Lower leg skin (tissue), 4 donors: ENCODE results near the gene OR6F1. TPM values are rescaled to one million over a fixed set of nuclear protein-coding genes. Genes with fewer than 3 reads are reported as not detected.
"Not testable (repeated sequence)": the region's sequence is repeated elsewhere in the genome, so short reads cannot be mapped to it uniquely, and the experiment has no call there.

ENCODE experiments used
- DNase-seq, 2 donors: peaks; one replicate each; pipeline ENCODE4 v3.0.0-alpha.2; 2019; ENCODE audit warnings: low spot score in 2 of 2
- H3K4me3 ChIP-seq: fragments of 200-600 bp; sonication (generic); 2 replicates; pipeline ENCODE4 v1.5.1; 2017; ENCODE audit warnings: mild to moderate bottlenecking, low read depth; ENCODE audit not compliant: poor library complexity, severe bottlenecking
- POLR2A ChIP-seq, 2 donors: fragments of 450-650 bp; IDR thresholded peaks; one replicate each; pipeline ENCODE4 v1.6.1; 2016 to 2017; ENCODE audit warnings: antibody characterized with exemption in 2 of 2, mild to moderate bottlenecking in 1 of 2, moderate library complexity in 1 of 2
- WGBS, 2 donors: methylation state at CpG; one replicate each; pipeline ENCODE4 v1.1.5; 2018; 5-methylcytosine and 5-hydroxymethylcytosine counted together
- intact Hi-C: fragments of 100-400 bp; cut with DNase I; formaldehyde crosslinking; loops from one replicate; pipeline ENCODE4 v1.15.0; 2023; ENCODE audit warnings: low total_unique reads
- total RNA-seq, 4 donors: library from RNA; depleted of rRNA; stranded (reverse); fragments of >200 nt; gene quantifications; one replicate each; pipeline ENCODE4 v1.1.0, GENCODE V29; 2016
- TF ChIP-seq, protein P1 (sequence below), 3 donors: fragments of 450-650 bp; IDR thresholded peaks; one replicate each; pipeline ENCODE4 v1.5.1; 2016; ENCODE audit warnings: antibody characterized with exemption in 3 of 3, mild to moderate bottlenecking in 3 of 3, moderate library complexity in 2 of 3

OR6F1 gene
- total RNA-seq, 4 donors from 2014 or later = not detected

- TF ChIP-seq POLR2A (IDR thresholded peaks at IDR 0.05) = no peak
- TF ChIP-seq, protein P1, sequence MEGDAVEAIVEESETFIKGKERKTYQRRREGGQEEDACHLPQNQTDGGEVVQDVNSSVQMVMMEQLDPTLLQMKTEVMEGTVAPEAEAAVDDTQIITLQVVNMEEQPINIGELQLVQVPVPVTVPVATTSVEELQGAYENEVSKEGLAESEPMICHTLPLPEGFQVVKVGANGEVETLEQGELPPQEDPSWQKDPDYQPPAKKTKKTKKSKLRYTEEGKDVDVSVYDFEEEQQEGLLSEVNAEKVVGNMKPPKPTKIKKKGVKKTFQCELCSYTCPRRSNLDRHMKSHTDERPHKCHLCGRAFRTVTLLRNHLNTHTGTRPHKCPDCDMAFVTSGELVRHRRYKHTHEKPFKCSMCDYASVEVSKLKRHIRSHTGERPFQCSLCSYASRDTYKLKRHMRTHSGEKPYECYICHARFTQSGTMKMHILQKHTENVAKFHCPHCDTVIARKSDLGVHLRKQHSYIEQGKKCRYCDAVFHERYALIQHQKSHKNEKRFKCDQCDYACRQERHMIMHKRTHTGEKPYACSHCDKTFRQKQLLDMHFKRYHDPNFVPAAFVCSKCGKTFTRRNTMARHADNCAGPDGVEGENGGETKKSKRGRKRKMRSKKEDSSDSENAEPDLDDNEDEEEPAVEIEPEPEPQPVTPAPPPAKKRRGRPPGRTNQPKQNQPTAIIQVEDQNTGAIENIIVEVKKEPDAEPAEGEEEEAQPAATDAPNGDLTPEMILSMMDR (IDR thresholded peaks at IDR 0.05) = no peak
- H3K4me3 ChIP-seq = no peak overlapping the region
- intact Hi-C loops = no loop called here
These were observed 30.0 kb upstream of the OR6F1 start for GRCh38 chr1:247746391-247746935.

DNA sequence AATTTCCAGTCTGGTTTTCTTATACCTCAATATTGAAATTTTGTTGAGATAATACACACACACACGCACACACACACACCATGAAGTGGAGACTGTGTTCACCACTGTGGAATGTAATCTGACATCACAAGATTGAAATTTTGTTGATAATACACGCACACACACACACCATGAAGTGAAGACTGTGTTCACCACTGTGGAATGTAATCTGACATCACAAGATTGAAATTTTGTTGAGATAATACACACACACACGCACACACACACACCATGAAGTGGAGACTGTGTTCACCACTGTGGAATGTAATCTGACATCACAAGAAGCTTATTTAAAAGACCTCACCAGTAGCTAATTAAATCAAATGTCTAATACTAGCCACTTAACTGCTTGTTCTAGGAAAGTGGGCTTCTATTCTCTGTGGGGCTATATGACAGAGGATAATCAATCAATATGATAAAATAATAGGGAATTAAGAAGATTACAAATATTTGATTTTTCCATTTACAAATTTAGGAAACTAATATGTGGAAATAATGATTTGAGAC lies 25.8 kb upstream of the OR6F1 start:
- 61 to 63% methylated on average over 3 of the region's 3 CpGs for WGBS, 2 donors
- intact Hi-C loops, H3K4me3 ChIP-seq, DNase-seq: not testable (repeated sequence)

More at GRCh38 chr1:247746391-247746935, 30.0 kb upstream of the OR6F1 start:
- 79 to 80% methylated on average over 3 of the region's 3 CpGs for WGBS, 2 donors
- no peak for DNase-seq

- no peak for DNase-seq
- intact Hi-C loops = no loop called here
- TF ChIP-seq POLR2A (IDR thresholded peaks at IDR 0.05) = no peak
- TF ChIP-seq, protein P1 (IDR thresholded peaks at IDR 0.05) = no peak
- no peak overlapping the region for H3K4me3 ChIP-seq
- 78 to 83% methylated on average over 5 of the region's 5 CpGs for WGBS, 2 donors
These were observed 25.3 kb upstream of the OR6F1 start for GRCh38 chr1:247741756-247742155.

GRCh38 chr1:247740721-247741120 lies 24.3 kb upstream of the OR6F1 start:
- no peak for DNase-seq
- TF ChIP-seq POLR2A (IDR thresholded peaks at IDR 0.05) = no peak
- TF ChIP-seq, protein P1 (IDR thresholded peaks at IDR 0.05) = no peak
- intact Hi-C loops = no loop called here
- no peak overlapping the region for H3K4me3 ChIP-seq
- 87% methylated on average over 2 of the region's 2 CpGs for WGBS, 2 donors

DNA sequence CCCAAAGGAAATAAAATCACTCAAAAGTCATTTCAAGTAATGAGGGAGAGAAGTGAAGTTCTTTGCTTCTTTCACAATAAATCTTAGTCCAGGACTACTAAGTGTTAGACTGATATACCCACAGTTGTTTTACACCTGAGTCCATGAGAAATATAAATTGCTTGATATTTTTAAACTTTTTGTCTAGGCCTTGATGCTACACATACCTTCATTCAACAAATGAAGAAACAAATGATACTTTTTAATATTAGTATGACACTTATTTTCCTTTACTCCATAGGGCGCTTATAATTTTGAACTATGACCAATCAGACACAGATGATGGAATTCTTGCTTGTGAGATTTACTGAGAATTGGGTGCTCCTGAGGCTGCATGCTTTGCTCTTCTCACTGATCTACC lies 21.9 kb upstream of the OR6F1 start, which contains the start of gene OR14K1:
Gene OR14K1 (plus strand): TSS at position 301 of the 400 bp plus-strand sequence. CDS start 0 bp downstream, at position 301.
- no peak within 1 kb of the TSS for H3K4me3 ChIP-seq
- no peak for DNase-seq
- no peak for TF ChIP-seq POLR2A (IDR thresholded peaks at IDR 0.05)
- TF ChIP-seq, protein P1 (IDR thresholded peaks at IDR 0.05) = no peak
- intact Hi-C loops = no loop called here
- WGBS, 2 donors = 100% methylated on average over 1 of the region's 1 CpG

GRCh38 chr1:247721222-247721621 lies 4.8 kb upstream of the OR6F1 start:
- intact Hi-C loops = no loop called here
- DNase-seq = no peak
- TF ChIP-seq POLR2A (IDR thresholded peaks at IDR 0.05) = no peak
- WGBS, 2 donors = 88 to 90% methylated on average over 4 of the region's 4 CpGs
- no peak overlapping the region for H3K4me3 ChIP-seq

DNA sequence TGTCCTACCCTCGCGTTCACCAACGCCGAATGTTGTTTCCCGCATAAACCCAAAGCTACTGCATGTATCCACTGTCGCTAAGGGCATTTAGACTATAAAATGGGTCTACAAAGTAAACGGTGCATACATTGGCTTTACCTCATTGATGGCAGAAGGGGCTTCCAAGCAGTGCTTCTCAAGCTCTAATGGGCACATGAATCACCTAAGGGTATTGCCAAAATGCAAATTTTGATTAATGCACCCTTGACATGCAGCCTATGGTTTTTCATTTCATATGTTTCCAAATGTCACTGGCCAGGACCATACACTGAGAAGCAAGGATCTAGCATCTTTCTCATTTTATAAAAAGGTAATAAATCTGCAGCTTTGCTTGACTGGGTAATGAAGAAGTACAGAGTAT lies 2.7 kb downstream of the OR6F1 start:
- 93 to 94% methylated on average over 7 of the region's 7 CpGs for WGBS, 2 donors

GRCh38 chr1:247710681-247711080 lies 5.8 kb downstream of the OR6F1 start:
- WGBS, 2 donors = 92 to 94% methylated on average over 8 of the region's 8 CpGs
- intact Hi-C loops, H3K4me3 ChIP-seq, DNase-seq: not testable (repeated sequence)

More for the DNA sequence above, 2.7 kb downstream of the OR6F1 start:
- no peak for DNase-seq
- H3K4me3 ChIP-seq = no peak overlapping the region
- intact Hi-C loops = no loop called here
- no peak for TF ChIP-seq POLR2A (IDR thresholded peaks at IDR 0.05)
- TF ChIP-seq, protein P1 (IDR thresholded peaks at IDR 0.05) = no peak
